ENCODE results near the gene ELFN1. TPM values are rescaled to one million over a fixed set of nuclear protein-coding genes. Genes with fewer than 3 reads are reported as not detected.

ELFN1 gene
- total RNA-seq, 4 donors from 2014 or later: 0.38 to 3.3 (median 0.48) TPM

DNA sequence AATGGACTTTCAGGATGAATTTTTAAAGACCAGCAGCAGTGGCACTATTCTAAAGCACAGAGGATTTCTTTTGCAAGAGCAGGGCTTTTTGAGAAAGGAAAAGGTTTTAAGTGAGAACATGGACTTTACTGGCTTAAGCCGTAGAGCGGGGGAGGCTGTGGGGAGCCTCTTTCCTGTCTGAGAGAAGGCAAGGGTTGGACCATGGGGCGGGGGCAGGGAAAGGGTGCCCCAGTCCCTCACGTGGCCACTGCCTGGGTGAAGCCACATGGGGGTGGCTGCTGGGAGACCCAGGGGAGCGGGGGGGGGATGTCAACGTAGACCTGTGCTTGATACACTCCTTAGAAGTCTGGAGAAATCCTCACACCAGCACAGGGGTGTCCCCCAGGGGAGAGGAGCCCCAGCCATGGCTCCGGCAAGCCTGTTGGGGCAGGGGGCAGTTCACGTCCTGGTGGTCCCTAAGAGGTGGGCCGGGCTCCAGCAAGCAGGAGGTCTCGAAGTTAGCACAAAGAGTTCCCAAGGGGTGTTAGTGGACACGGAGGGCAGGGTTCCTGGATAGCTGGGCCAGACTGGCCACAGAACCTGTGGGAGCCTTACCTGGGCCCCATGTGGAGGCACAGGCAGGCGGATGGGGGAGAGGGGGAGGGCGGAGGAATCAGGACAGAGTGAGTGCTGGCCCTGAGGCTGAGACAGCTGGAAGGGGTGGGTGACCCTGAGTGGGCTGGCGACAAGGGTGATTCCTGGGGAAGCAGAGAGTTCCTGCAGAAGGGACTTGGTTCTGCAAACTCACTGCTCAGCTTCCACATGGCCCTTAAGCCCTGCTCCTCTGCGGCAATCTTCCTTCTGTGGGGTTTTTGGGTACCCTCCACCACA, 36.9 kb upstream of the ELFN1 start:
- WGBS, 2 donors: 53 to 67% methylated on average over 10 to 11 of the region's 15 CpGs
- no peak for DNase-seq
- TF ChIP-seq POLR2A (IDR thresholded peaks at IDR 0.05): no peak
- Histone ChIP-seq H3K9me3 (peaks cover 0 to 44% (median 39%) of the 10 kb centered on the region in 3 donors), H3K27me3 (peaks cover 0 to 45% (median 0%) of the 10 kb centered on the region in 4 donors), H3K27ac (no peak overlapping the region), H3K4me1 (no peaks in the 10 kb centered on the region), H3K4me3 (no peak overlapping the region), H3K36me3 (no peaks in the 10 kb centered on the region)
- intact Hi-C loops (cut with DNase I): no loop called here

- DNase-seq: no peak
- Histone ChIP-seq H3K4me1 (peaks cover 0 to 6% (median 0%) of the 10 kb centered on the region in 3 donors), H3K27me3 (peaks cover 0 to 50% (median 0%) of the 10 kb centered on the region in 4 donors), H3K36me3 (no peaks in the 10 kb centered on the region), H3K4me3 (no peak overlapping the region), H3K27ac (no peak overlapping the region), H3K9me3 (peaks cover 0 to 35% (median 29%) of the 10 kb centered on the region in 3 donors)
- intact Hi-C loops (cut with DNase I): no loop called here
- 83% methylated on average over 1 of the region's 1 CpG; no CpG with 5 or more reads in 1 of the 2 donors for WGBS, 2 donors
- TF ChIP-seq, protein P1, sequence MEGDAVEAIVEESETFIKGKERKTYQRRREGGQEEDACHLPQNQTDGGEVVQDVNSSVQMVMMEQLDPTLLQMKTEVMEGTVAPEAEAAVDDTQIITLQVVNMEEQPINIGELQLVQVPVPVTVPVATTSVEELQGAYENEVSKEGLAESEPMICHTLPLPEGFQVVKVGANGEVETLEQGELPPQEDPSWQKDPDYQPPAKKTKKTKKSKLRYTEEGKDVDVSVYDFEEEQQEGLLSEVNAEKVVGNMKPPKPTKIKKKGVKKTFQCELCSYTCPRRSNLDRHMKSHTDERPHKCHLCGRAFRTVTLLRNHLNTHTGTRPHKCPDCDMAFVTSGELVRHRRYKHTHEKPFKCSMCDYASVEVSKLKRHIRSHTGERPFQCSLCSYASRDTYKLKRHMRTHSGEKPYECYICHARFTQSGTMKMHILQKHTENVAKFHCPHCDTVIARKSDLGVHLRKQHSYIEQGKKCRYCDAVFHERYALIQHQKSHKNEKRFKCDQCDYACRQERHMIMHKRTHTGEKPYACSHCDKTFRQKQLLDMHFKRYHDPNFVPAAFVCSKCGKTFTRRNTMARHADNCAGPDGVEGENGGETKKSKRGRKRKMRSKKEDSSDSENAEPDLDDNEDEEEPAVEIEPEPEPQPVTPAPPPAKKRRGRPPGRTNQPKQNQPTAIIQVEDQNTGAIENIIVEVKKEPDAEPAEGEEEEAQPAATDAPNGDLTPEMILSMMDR (IDR thresholded peaks at IDR 0.05): no peak
- no peak for TF ChIP-seq POLR2A (IDR thresholded peaks at IDR 0.05)
These were observed 34.7 kb upstream of the ELFN1 start for GRCh38 chr7:1635401-1635800.

DNA sequence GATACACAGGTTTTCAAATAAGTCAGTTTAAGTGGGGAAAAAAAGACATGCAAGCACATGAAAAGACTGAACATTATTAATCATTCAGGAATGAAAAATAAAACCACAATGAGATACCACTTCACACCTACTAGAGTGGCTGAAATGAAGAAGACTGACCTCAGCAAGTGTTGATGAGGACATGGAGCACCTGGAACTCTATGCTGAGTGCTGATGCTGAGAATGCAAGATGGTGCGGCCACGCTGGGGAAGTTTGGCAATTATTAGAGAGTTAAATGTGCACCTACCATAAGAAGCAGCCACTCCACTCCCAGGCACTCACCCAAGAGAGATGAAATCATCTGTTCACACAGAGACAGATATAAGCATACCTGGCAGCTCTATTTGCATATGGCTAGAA, 32.9 kb upstream of the ELFN1 start:
- WGBS, 2 donors: 88 to 92% methylated on average over 2 of the region's 2 CpGs
- no peaks in the 10 kb centered on the region for H3K36me3 ChIP-seq
- H3K27ac ChIP-seq: no peak overlapping the region
- H3K4me3 ChIP-seq: no peak overlapping the region
- H3K27me3 ChIP-seq: peaks cover 0 to 58% (median 0%) of the 10 kb centered on the region in 4 donors
- DNase-seq: no peak
- intact Hi-C loops (cut with DNase I): no loop called here
- peaks cover 0 to 35% (median 29%) of the 10 kb centered on the region in 3 donors for H3K9me3 ChIP-seq
- peaks cover 0 to 9% (median 0%) of the 10 kb centered on the region in 3 donors for H3K4me1 ChIP-seq
- TF ChIP-seq, protein P1 (IDR thresholded peaks at IDR 0.05): no peak
- TF ChIP-seq POLR2A (IDR thresholded peaks at IDR 0.05): no peak

DNA sequence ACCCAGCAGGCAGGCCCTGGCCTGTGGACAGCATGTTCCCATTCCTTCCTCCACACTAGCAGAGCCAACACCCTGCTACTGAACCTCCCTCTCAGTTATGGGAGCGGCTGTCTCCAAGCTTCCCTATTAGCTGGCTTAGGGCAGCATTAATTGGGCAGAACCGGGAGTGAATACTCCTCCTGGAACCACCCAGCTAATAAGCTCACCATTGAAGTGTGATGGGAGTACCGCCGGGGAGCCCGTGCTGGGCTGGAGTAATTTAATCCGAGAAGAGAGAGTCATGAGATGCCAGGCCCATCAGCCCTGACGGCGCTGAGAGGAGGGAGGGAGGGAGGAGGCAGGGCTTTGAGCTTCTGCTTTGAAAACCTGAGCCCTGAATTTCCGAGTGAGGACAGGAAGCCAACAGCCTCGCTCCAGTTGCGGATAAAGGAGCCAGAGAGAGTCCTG, 31.8 kb upstream of the ELFN1 start:
- no peak for DNase-seq
- H3K4me3 ChIP-seq: no peak overlapping the region
- intact Hi-C loops (cut with DNase I): no loop called here
- TF ChIP-seq, protein P1 (IDR thresholded peaks at IDR 0.05): no peak
- TF ChIP-seq POLR2A (IDR thresholded peaks at IDR 0.05): no peak
- 27 to 41% methylated on average over 7 to 11 of the region's 11 CpGs for WGBS, 2 donors
- H3K4me1 ChIP-seq: peaks cover 0 to 9% (median 0%) of the 10 kb centered on the region in 3 donors
- H3K36me3 ChIP-seq: no peaks in the 10 kb centered on the region
- peaks cover 0 to 35% (median 29%) of the 10 kb centered on the region in 3 donors for H3K9me3 ChIP-seq
- H3K27me3 ChIP-seq: peaks cover 0 to 58% (median 0%) of the 10 kb centered on the region in 4 donors
- H3K27ac ChIP-seq: no peak overlapping the region

- Histone ChIP-seq H3K27me3 (peaks cover 0 to 58% (median 0%) of the 10 kb centered on the region in 4 donors), H3K4me1 (peaks cover 0 to 9% (median 0%) of the 10 kb centered on the region in 3 donors), H3K4me3 (no peak overlapping the region), H3K27ac (no peak overlapping the region), H3K9me3 (peaks cover 0 to 35% (median 29%) of the 10 kb centered on the region in 3 donors), H3K36me3 (no peaks in the 10 kb centered on the region)
- TF ChIP-seq, protein P1 (IDR thresholded peaks at IDR 0.05): no peak
- no peak for TF ChIP-seq POLR2A (IDR thresholded peaks at IDR 0.05)
- WGBS, 2 donors: 86 to 100% methylated on average over 4 to 7 of the region's 8 CpGs
- intact Hi-C loops (cut with DNase I): no loop called here
- no peak for DNase-seq
These were observed 31.0 kb upstream of the ELFN1 start for GRCh38 chr7:1639071-1639470.

All from esophagus squamous epithelium (tissue), 5 donors.